ENCODE results near the gene CSRNP3.

The CSRNP3 gene

GRCh38 chr2:165471349-165471950 lies 2.0 kb downstream of the CSRNP3 start:
- no peak for DNase-seq

- no peak for DNase-seq
Measured at GRCh38 chr2:165472922-165473321, 3.4 kb downstream of the CSRNP3 start.

- no peak for DNase-seq
Measured at GRCh38 chr2:165474619-165475276, 5.2 kb downstream of the CSRNP3 start.

GRCh38 chr2:165475277-165476004 lies 5.9 kb downstream of the CSRNP3 start:
- no peak for DNase-seq

- DNase-seq = no peak
Measured at GRCh38 chr2:165479856-165480255, 10.4 kb downstream of the CSRNP3 start.

- DNase-seq = no peak
Measured at GRCh38 chr2:165494573-165494972, 25.1 kb downstream of the CSRNP3 start.

- no peak for DNase-seq
Measured at GRCh38 chr2:165497659-165498317, 28.3 kb downstream of the CSRNP3 start.

GRCh38 chr2:165499131-165499530 lies 29.6 kb downstream of the CSRNP3 start:
- DNase-seq = no peak

- no peak for DNase-seq
Measured at GRCh38 chr2:165500001-165500400, 30.5 kb downstream of the CSRNP3 start.

GRCh38 chr2:165500816-165501215 lies 31.3 kb downstream of the CSRNP3 start:
- DNase-seq = no peak

- DNase-seq = no peak
Measured at GRCh38 chr2:165505514-165505913, 36.0 kb downstream of the CSRNP3 start.

GRCh38 chr2:165508927-165509326 lies 39.4 kb downstream of the CSRNP3 start:
- DNase-seq = no peak

GRCh38 chr2:165513479-165513878 lies 44.0 kb downstream of the CSRNP3 start:
- no peak for DNase-seq

GRCh38 chr2:165518611-165519010 lies 49.1 kb downstream of the CSRNP3 start:
- no peak for DNase-seq

- no peak for DNase-seq
Measured at GRCh38 chr2:165522719-165523118, 53.2 kb downstream of the CSRNP3 start.

- DNase-seq = no peak
Measured at GRCh38 chr2:165524720-165525119, 55.2 kb downstream of the CSRNP3 start.

GRCh38 chr2:165528691-165529090 lies 59.2 kb downstream of the CSRNP3 start:
- DNase-seq = no peak

- no peak for DNase-seq
Measured at GRCh38 chr2:165529130-165529529, 59.6 kb downstream of the CSRNP3 start.

GRCh38 chr2:165533331-165533730 lies 63.8 kb downstream of the CSRNP3 start:
- no peak for DNase-seq

- DNase-seq = no peak
Measured at GRCh38 chr2:165535471-165535870, 66.0 kb downstream of the CSRNP3 start.

- no peak for DNase-seq
Measured at GRCh38 chr2:165536851-165537499, 67.5 kb downstream of the CSRNP3 start.

- no peak for DNase-seq
Measured at GRCh38 chr2:165539985-165540384, 70.5 kb downstream of the CSRNP3 start.

GRCh38 chr2:165544897-165545296 lies 75.4 kb downstream of the CSRNP3 start:
- DNase-seq = no peak

Data from SHP77 treated with DMSO at 0.1 percent for 48 hours (cell line).